RWPE1 (cell line): ENCODE results near the gene PIK3R6.

ENCODE experiments used
- CTCF ChIA-PET: fragments of 350-600 bp; sonication (Branson Sonifier 250); formaldehyde crosslinking; extraction: SDS; loops from one replicate; lab custom pipeline; 2021; lab: Yijun Ruan, JAX
- POLR2A ChIA-PET: fragments of 400-600 bp; formaldehyde crosslinking; extraction: SDS; loops from one replicate; lab custom pipeline; 2020; ENCODE audit warnings: antibody characterized with exemption; ENCODE audit not compliant: low non-redundant PET; lab: Yijun Ruan, JAX
- DNase-seq: peaks from one replicate; pipeline ENCODE4 v3.0.0; 2012; ENCODE audit warnings: low spot score
- H3K27ac ChIP-seq: fragments of 450-650 bp; 2 replicates; pipeline ENCODE4 v1.5.1; 2017
- CTCF ChIP-seq: fragments of 450-650 bp; conservative IDR thresholded peaks from 2 replicates; pipeline ENCODE4 v1.5.1; 2017; ENCODE audit warnings: low read depth, mild to moderate bottlenecking

The PIK3R6 gene

GRCh38 chr17:8875957-8876356 lies 8.5 kb upstream of the PIK3R6 start:
- CTCF ChIA-PET = interaction anchor here (0.5 kb wide), 1 partner anchor 105 kb away, joined by 4 read pairs; no protein-coding TSS in a partner anchor
- DNase-seq = no peak
- TF ChIP-seq CTCF = no peak
- POLR2A ChIA-PET = no interaction called here
- no peak overlapping the region for H3K27ac ChIP-seq

GRCh38 chr17:8875436-8875835 lies 8.0 kb upstream of the PIK3R6 start:
- no peak for DNase-seq
- ChIA-PET POLR2A (no interaction called here), CTCF (interaction anchor here (0.6 kb wide), 1 partner anchor 78 kb away, joined by 4 read pairs; no protein-coding TSS in a partner anchor)
- H3K27ac ChIP-seq = no peak overlapping the region
- TF ChIP-seq CTCF = no peak

- CTCF ChIA-PET = no interaction called here
- POLR2A ChIA-PET = no interaction called here
- TF ChIP-seq CTCF = no peak
- DNase-seq = no peak
- H3K27ac ChIP-seq = no peak overlapping the region
Measured at GRCh38 chr17:8873801-8874715, 6.6 kb upstream of the PIK3R6 start.

GRCh38 chr17:8872705-8873435 lies 5.4 kb upstream of the PIK3R6 start:
- POLR2A ChIA-PET = interaction anchor here (0.6 kb wide), 1 partner anchor 345 kb away, joined by 7 read pairs; no protein-coding TSS in a partner anchor
- no peak for DNase-seq
- CTCF ChIA-PET = no interaction called here
- no peak for TF ChIP-seq CTCF
- no peak overlapping the region for H3K27ac ChIP-seq

- ChIA-PET POLR2A (no interaction called here), CTCF (interaction anchor here (1.0 kb wide), 1 partner anchor 24 kb away, joined by 3 read pairs; no protein-coding TSS in a partner anchor)
- H3K27ac ChIP-seq = no peak overlapping the region
- no peak for DNase-seq
- TF ChIP-seq CTCF = no peak
Measured at GRCh38 chr17:8872036-8872704, 4.7 kb upstream of the PIK3R6 start.
